Type B pancreatic cell (in vitro differentiated cells): ENCODE measurements around the gene ZNF487. TPM values are rescaled to one million over a fixed set of nuclear protein-coding genes. Genes with fewer than 3 reads are reported as not detected.
"Not testable (repeated sequence)": the region's sequence is repeated elsewhere in the genome, so short reads cannot be mapped to it uniquely, and the experiment has no call there.

Experiments
- DNase-seq: peaks from one replicate; pipeline ENCODE4 v3.0.0; 2021; ENCODE audit warnings: mixed read lengths; ENCODE audit not compliant: unreplicated experiment; ENCODE audit errors: extremely low spot score
- H3K27ac Mint-ChIP-seq: 2 replicates; pipeline ENCODE4 v1.8.0; 2021; ENCODE audit warnings: mild to moderate bottlenecking, mixed read lengths
- H3K27me3 Mint-ChIP-seq: 2 replicates; pipeline ENCODE4 v1.8.0; 2021; ENCODE audit warnings: mixed read lengths
- H3K36me3 Mint-ChIP-seq: 2 replicates; pipeline ENCODE4 v1.8.0; 2021; ENCODE audit warnings: mixed read lengths
- H3K4me1 Mint-ChIP-seq: one replicate; pipeline ENCODE4 v1.8.0; 2021; ENCODE audit warnings: mixed read lengths; ENCODE audit not compliant: unreplicated experiment
- H3K4me3 Mint-ChIP-seq: 2 replicates; pipeline ENCODE4 v1.8.0; 2021; ENCODE audit warnings: mild to moderate bottlenecking, mixed read lengths
- H3K9me3 Mint-ChIP-seq: 2 replicates; pipeline ENCODE4 v1.8.0; 2021; ENCODE audit warnings: mixed read lengths
- total RNA-seq: library from RNA; stranded (reverse); gene quantifications from 2 replicates; pipeline ENCODE4 v1.2.1, GENCODE V29; 2021; ENCODE audit warnings: low replicate concordance
- TF ChIP-seq, protein P1 (sequence below): fragments of 200-600 bp; sonication (generic); conservative IDR thresholded peaks from 2 replicates; pipeline ENCODE4 v1.5.0; 2021; ENCODE audit warnings: antibody characterized with exemption, mild to moderate bottlenecking

The ZNF487 gene
- total RNA-seq, 1 donor from 2014 or later: 6.4 TPM

DNA sequence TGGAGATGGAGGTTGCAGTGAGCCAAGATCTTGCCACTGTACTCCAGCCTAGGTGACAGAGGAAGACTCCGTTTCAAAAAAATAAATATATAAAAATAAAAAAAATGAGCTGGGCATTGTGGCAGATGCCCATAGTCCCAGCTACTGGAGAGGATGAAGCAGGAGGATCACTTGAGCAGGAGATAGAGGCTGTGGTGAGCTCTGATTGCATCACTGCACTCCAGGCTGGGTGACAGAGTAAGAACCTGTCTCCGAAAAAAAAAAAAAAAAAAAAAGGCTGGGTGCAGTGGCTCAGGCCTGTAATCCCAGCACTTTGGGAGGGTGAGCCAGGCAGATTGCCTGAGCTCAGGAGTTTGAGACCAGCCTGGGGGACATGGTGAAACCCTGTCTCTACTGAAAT is 11.8 kb downstream of the ZNF487 start:
- Mint-ChIP-seq H3K4me1 (peaks cover 6% of the 10 kb centered on the region), H3K4me3 (no peak overlapping the region), H3K27ac (no peak overlapping the region), H3K36me3 (peaks cover 11% of the 10 kb centered on the region), H3K27me3 (no peaks in the 10 kb centered on the region), H3K9me3 (peaks cover 3% of the 10 kb centered on the region)
- no peak for DNase-seq
- TF ChIP-seq, protein P1, sequence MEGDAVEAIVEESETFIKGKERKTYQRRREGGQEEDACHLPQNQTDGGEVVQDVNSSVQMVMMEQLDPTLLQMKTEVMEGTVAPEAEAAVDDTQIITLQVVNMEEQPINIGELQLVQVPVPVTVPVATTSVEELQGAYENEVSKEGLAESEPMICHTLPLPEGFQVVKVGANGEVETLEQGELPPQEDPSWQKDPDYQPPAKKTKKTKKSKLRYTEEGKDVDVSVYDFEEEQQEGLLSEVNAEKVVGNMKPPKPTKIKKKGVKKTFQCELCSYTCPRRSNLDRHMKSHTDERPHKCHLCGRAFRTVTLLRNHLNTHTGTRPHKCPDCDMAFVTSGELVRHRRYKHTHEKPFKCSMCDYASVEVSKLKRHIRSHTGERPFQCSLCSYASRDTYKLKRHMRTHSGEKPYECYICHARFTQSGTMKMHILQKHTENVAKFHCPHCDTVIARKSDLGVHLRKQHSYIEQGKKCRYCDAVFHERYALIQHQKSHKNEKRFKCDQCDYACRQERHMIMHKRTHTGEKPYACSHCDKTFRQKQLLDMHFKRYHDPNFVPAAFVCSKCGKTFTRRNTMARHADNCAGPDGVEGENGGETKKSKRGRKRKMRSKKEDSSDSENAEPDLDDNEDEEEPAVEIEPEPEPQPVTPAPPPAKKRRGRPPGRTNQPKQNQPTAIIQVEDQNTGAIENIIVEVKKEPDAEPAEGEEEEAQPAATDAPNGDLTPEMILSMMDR: no peak

DNA sequence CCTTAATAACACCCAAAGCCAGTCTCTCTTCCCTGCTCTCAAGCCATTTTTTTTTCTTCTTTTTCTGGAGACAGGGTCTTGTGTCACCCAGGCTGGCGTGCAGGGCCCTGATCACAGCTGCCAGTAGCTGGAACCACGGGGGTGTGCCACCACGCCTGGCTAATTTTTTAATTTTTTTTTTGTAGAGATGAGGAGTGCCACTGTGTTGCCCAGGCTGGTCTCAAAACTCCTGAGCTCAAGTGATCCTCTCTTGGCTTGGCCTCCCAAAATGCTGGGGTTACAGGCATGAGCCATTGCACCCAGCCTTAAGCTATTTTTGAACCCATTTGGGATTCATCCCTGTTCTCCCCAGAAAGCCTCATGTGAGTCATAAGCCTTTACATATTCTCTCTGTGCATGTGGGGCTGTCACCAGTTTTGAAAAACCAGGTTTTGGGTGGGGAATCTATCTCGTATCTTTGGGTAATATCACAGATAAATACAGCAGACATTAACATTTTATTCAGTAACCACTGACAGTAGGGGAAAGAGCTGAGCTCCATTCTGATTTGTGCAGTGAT is 15.5 kb downstream of the ZNF487 start:
- H3K4me1 Mint-ChIP-seq: peaks cover 6% of the 10 kb centered on the region
- H3K9me3 Mint-ChIP-seq: peaks cover 2% of the 10 kb centered on the region
- H3K27me3 Mint-ChIP-seq: no peaks in the 10 kb centered on the region
- H3K36me3 Mint-ChIP-seq: peaks cover 6% of the 10 kb centered on the region
- H3K27ac Mint-ChIP-seq: no peak overlapping the region
- TF ChIP-seq, protein P1: no peak
- DNase-seq: no peak
- H3K4me3 Mint-ChIP-seq: no peak overlapping the region

DNA sequence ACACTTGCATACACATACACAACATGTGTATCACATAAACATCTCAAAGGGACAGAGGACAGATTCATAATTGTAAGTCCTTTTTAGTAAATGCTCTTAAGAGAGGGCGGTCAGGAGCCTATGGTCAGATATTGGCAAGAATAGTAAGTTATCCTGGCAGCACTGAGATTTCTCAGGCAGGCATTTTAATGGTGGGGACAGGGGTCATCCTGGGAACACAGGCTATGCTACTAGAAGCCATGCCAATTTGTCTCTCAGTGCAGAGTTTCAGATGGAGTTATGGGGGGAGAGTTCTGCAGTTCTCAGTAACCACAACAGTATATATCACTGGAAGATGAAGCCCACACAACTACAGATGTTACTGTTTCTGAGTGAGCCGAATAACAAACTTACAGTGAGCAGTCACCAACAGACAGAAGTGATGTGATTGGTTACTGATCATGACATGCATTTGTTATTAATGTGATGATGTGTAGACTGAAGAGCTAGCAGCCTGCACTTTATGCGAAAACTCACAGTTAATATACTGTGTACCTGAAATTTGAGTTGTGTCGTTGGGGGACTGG is 16.4 kb downstream of the ZNF487 start:
- Mint-ChIP-seq H3K4me1 (peaks cover 6% of the 10 kb centered on the region), H3K27ac (peak overlapping the region; percentile 49), H3K4me3 (peak overlapping the region; percentile 53)

DNA sequence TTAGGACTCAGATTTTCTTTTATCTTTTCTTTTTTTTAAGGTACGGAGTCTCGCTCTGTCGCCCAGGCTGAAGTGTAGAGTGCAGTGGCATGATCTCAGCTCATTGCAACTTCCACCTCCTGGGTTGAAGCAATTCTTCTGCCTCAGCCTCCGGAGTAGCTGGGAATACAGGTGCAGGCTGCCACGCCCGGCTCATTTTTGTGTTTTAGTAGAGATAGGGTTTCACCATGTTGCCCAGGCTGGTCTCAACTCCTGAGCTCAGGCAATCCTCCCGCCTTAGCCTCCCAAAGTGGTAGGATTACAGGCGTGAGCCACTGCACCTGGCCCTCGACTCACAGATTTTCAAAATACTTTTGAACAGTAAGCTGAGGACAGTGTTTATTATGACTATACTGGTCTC is 17.1 kb downstream of the ZNF487 start:
- not testable (repeated sequence) for DNase-seq, H3K27me3 Mint-ChIP-seq

More for the DNA sequence above, 16.4 kb downstream of the ZNF487 start:
- H3K9me3 Mint-ChIP-seq: no peaks in the 10 kb centered on the region
- H3K36me3 Mint-ChIP-seq: peaks cover 3% of the 10 kb centered on the region
- no peaks in the 10 kb centered on the region for H3K27me3 Mint-ChIP-seq
- TF ChIP-seq, protein P1: no peak
- DNase-seq: no peak

DNA sequence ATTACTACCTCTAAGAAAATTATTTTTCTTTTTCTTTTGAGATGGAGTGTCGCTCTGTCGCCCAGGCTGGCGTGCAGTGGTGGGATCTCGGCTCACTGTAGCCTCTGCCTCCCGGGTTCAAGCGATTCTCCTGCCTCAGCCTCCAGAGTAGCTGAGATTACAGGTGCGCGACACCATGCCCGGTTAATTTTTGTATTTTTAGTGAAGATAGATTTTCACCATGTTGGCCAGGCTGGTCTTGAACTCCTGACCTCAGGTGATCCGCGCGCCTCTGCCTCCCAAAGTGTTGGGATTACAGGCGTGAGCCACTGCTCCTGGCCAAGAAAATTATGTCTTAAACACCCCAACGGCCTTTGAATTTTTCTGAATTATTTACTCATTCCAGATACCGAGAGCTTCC is 19.6 kb downstream of the ZNF487 start:
- not testable (repeated sequence) for H3K4me1 Mint-ChIP-seq, DNase-seq, H3K27me3 Mint-ChIP-seq, H3K4me3 Mint-ChIP-seq, H3K36me3 Mint-ChIP-seq, H3K9me3 Mint-ChIP-seq, H3K27ac Mint-ChIP-seq

More for the DNA sequence above, 17.1 kb downstream of the ZNF487 start:
- Mint-ChIP-seq H3K4me3 (peak overlapping the region; percentile 96), H3K27ac (peak overlapping the region; percentile 50)
- not testable (repeated sequence) for H3K9me3 Mint-ChIP-seq, H3K36me3 Mint-ChIP-seq, H3K4me1 Mint-ChIP-seq

DNA sequence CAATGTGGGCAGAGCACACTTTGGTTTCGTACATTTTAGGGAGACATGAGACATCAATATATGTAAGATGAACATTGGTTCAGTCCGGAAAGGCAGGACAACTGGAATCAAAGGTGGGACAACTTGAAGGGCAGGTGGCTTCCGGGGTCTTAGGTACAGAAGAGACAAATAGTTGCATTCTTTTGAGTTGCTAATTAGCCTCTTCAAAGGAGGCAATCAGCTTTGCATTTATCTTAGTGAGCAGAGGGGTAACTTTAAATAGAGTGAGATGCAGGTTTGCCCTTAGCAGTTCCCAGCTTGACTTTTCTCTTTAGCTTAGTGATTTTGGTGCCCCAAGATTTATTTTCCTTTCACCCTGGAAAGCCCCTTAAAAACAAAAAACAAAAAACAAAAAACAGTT is 21.3 kb downstream of the ZNF487 start:
- no peak for DNase-seq
- TF ChIP-seq, protein P1: no peak
- Mint-ChIP-seq H3K9me3 (no peaks in the 10 kb centered on the region), H3K4me3 (no peak overlapping the region), H3K27ac (no peak overlapping the region), H3K36me3 (peaks cover 3% of the 10 kb centered on the region), H3K27me3 (no peaks in the 10 kb centered on the region), H3K4me1 (peaks cover 9% of the 10 kb centered on the region)
